Upper lobe of right lung (tissue), 1 donor: ENCODE results near the gene PCDHGA1. TPM values are rescaled to one million over a fixed set of nuclear protein-coding genes. Genes with fewer than 3 reads are reported as not detected.
A peak's percentile ranks its signal among the peaks of the same experiment; 100 is the strongest.

Experiments
- ATAC-seq: fragments of 200-7000 bp; cut with Tn5 transposase; one replicate; pipeline ENCODE4 v1.9.1; 2020; ENCODE audit warnings: mild to moderate bottlenecking, moderate library complexity
- DNase-seq: peaks from one replicate; pipeline ENCODE4 v3.0.0-alpha.2; 2020
- H3K27ac ChIP-seq: fragments of 200-600 bp; one replicate; pipeline ENCODE4 v1.8.0; 2022
- H3K27me3 ChIP-seq: fragments of 200-600 bp; one replicate; pipeline ENCODE4 v1.8.0; 2022; ENCODE audit warnings: mild to moderate bottlenecking
- H3K36me3 ChIP-seq: fragments of 200-600 bp; one replicate; pipeline ENCODE4 v1.8.0; 2022
- H3K4me1 ChIP-seq: fragments of 200-600 bp; one replicate; pipeline ENCODE4 v1.8.0; 2022
- H3K4me3 ChIP-seq: fragments of 200-600 bp; one replicate; pipeline ENCODE4 v1.8.0; 2022; ENCODE audit warnings: mild to moderate bottlenecking
- H3K9me3 ChIP-seq: fragments of 200-600 bp; one replicate; pipeline ENCODE4 v1.8.0; 2022
- CTCF ChIP-seq: fragments of 200-600 bp; IDR thresholded peaks from one replicate; pipeline ENCODE4 v1.8.0; 2022; ENCODE audit warnings: antibody characterized with exemption
- intact Hi-C: fragments of 100-400 bp; cut with DNase I; formaldehyde crosslinking; loops from one replicate; pipeline ENCODE4 v1.11.0; 2022
- total RNA-seq: library from RNA; stranded (reverse); fragmentation: NEBNext Ultra II Directional; extraction: Animal tissue kit (Norgen Biotek cat#: 25700); gene quantifications from one replicate; pipeline ENCODE4 v1.2.1, GENCODE V29; 2021
- donor health status: DM: no; HTN: yes; CAD: no; lungs with severe emphysema.

The PCDHGA1 gene
- total RNA-seq, 1 donor from 2014 or later: 0.46 TPM

GRCh38 chr5:141490771-141491170 is 160.5 kb downstream of the PCDHGA1 start:
- intact Hi-C loops: no loop called here
- no peak for DNase-seq
- no peak overlapping the region for H3K4me3 ChIP-seq
- H3K27me3 ChIP-seq: peaks cover 12% of the 10 kb centered on the region
- H3K27ac ChIP-seq: no peak overlapping the region
- ATAC-seq: no peak
- peaks cover 31% of the 10 kb centered on the region for H3K4me1 ChIP-seq
- no peaks in the 10 kb centered on the region for H3K9me3 ChIP-seq
- H3K36me3 ChIP-seq: peaks cover 4% of the 10 kb centered on the region
- TF ChIP-seq CTCF: no peak

GRCh38 chr5:141491323-141492167 is 161.2 kb downstream of the PCDHGA1 start:
- Histone ChIP-seq H3K4me1 (peaks cover 31% of the 10 kb centered on the region), H3K36me3 (peaks cover 1% of the 10 kb centered on the region), H3K27me3 (peaks cover 12% of the 10 kb centered on the region), H3K4me3 (peak overlapping the region; percentile 4), H3K9me3 (no peaks in the 10 kb centered on the region), H3K27ac (no peak overlapping the region)
- ATAC-seq (no peak), DNase-seq (no peak)
- intact Hi-C loops: no loop called here
- TF ChIP-seq CTCF: no peak

DNA sequence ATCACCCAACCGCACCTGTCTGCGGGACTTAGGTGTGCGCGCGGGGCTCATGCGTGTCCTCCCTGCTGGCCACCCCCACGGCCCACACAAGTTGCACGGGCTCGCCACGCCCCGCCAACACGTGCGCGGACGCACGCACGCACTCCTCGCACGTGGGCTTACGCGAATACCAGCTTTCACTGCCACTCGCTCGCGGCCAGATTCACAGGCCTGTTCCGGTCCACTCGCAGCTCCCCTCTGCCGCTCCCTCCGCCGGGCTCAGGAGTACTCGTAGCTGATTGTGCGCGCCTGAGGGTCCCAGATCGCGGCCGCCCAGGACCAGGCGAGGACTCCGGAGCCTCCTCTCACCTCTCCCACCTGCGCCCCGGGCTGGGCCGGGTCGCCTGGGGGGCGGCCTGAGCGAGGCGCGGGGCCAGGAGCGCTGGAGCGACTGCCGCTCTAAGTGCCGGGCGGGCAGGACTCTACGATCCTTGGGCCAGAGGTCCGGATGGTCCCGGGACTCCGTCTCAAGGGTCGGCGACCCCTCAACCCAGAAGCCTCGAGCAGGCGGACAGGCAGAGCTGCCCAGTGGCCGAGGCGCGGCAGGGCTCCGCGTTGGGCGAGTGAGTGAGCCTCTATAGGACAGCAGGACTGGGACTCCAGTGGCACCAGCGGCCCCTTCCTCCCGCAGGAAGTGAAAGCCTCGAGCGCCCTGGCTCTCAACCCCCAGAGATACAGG is 162.0 kb downstream of the PCDHGA1 start:
- Histone ChIP-seq H3K9me3 (no peaks in the 10 kb centered on the region), H3K4me1 (peaks cover 31% of the 10 kb centered on the region), H3K4me3 (peak overlapping the region; percentile 4), H3K27ac (no peak overlapping the region), H3K27me3 (peaks cover 12% of the 10 kb centered on the region), H3K36me3 (no peaks in the 10 kb centered on the region)
- no peak for TF ChIP-seq CTCF
- intact Hi-C loops: no loop called here
- peak; percentile 45 for ATAC-seq
- no peak for DNase-seq

DNA sequence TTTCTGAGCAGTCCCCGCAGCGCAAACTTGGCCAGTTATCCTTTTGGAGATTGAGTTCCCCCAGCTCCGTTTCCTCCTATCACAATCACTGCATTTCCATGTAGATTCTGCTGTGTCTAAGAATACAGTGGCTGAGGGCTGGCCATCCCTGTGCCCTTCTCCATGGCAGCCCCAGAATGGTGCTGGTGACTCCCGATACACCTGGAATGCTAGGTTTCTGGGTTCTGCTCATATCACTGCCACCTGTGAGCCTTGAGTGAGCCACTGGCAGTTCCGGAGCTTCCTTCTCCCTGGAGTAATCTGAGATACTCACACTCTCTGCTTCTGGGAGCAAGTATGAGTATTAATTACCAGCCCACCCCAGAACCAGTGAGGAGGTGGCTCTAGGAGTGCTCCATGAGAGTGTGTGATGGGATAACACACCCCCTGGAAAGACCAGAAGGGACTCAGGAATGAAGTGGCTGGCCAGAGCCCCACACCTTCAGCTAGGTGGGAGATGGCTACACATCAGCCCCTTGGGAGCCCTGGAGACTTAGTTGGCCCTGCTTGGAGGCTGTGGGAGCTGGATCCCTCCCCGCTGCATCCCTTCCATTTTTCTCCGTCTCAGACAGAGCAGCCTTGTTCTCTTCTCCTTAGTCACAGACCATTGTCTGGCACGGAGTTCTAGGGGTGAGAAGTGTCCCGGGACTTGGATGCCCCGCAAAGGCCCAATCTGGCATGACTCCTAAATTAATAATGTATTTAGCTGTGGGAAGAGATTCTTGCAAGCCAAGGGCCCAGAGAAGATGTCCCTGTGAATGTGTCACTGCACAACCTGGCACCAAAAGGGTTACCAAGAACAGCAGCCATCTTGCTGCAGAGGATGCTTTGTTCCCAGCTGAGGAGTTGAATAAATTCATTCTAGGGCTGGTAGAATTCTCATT is 163.4 kb downstream of the PCDHGA1 start:
- H3K4me1 ChIP-seq: peaks cover 31% of the 10 kb centered on the region
- no peaks in the 10 kb centered on the region for H3K9me3 ChIP-seq
- no peak for TF ChIP-seq CTCF
- no peak for ATAC-seq
- H3K36me3 ChIP-seq: peaks cover 6% of the 10 kb centered on the region
- no peak overlapping the region for H3K4me3 ChIP-seq
- peak overlapping the region; percentile 17 for H3K27ac ChIP-seq
- intact Hi-C loops: no loop called here
- no peak for DNase-seq
- H3K27me3 ChIP-seq: peaks cover 12% of the 10 kb centered on the region

DNA sequence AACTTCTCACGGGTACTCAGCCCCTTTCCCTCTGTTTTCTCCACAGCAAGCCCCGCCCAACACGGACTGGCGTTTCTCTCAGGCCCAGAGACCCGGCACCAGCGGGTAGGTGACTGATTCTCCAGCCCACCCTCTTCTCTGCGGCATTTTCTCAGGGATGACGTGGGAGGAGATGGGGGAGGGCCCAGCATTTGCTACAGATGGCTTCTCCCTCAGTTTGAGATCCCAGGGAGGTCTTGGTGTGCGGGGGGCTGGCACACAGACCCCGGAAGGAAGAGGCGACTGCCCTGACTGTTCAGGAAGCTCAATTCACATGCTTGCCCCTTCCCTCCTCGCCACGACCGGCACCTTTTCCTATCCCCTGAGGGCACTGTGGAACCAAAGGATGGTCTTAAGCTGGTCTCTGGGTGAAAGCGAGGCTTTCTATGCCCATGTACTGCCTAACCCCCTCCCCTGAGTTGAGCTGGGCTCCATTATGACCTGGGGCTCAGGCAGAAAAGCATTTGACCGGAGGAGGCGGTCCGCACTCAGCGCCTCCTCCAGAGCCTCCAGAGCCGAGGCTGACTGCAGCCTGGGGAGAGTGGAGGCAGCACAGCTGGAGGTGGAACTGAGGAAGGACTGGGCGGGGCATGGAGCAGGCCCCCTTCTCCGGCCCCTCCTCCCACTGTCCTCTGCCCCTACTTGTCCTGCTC is 164.6 kb downstream of the PCDHGA1 start:
- no peak for DNase-seq
- ATAC-seq: no peak
- intact Hi-C loops: no loop called here

More for the DNA sequence above, 164.6 kb downstream of the PCDHGA1 start:
- H3K4me3 ChIP-seq: no peak overlapping the region
- no peak overlapping the region for H3K27ac ChIP-seq
- no peak for TF ChIP-seq CTCF
- peaks cover 6% of the 10 kb centered on the region for H3K36me3 ChIP-seq
- H3K4me1 ChIP-seq: peaks cover 31% of the 10 kb centered on the region
- peaks cover 12% of the 10 kb centered on the region for H3K27me3 ChIP-seq
- H3K9me3 ChIP-seq: no peaks in the 10 kb centered on the region
